GM13977 (cell line): Measurements from ENCODE around the gene LPAR2.

Source experiments
- DNase-seq: peaks from one replicate; pipeline ENCODE4 v3.0.0; 2012; ENCODE audit warnings: low spot score
- in situ Hi-C: fragments of 300-500 bp; cut with MboI; formaldehyde crosslinking; loops from one replicate; pipeline ENCODE4 v1.12.0; 2022; ENCODE audit warnings: low sequenced_read_pairs, low pct_unique_long_range_greater_than_20kb, mixed read lengths, inconsistent platforms; ENCODE audit not compliant: unreplicated experiment
- TF ChIP-seq, protein P1 (sequence below): IDR thresholded peaks from 2 replicates; pipeline ENCODE4 v1.5.1; 2012; ENCODE audit warnings: mild to moderate bottlenecking, control low read depth; ENCODE audit not compliant: insufficient read depth; ENCODE audit errors: extremely low read depth, missing control alignments

LPAR2 gene

DNA sequence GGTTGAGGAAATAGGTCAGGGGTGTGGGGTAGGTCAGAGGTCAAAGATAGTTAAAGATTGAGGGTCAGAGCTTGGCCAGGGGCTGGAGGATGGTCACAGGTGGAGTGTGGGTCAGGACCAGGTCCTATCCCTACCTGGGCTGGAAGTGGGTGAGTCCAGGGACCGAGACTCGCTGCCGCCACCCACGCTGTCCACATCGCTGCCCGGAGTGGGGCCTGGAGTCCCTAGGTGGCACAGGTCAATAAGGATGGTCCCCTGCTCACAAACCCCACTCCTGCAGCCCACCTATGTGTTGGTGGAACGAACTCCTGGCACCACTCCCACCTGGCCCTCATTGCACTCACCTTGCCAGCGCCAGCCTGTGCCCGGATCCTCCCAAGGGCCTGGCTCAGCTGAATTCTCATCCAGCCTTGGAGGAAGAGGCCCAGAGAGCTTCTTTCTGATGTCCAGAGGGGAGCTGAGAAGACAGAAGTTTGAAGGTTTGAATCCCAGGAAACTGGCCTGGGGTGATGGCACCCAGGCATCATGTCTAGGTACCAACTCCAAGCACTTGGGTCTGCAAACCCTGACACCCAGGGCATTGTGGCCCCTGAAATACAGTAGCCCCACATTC, 8.7 kb upstream of the LPAR2 start:
- no peak for DNase-seq
- TF ChIP-seq, protein P1, sequence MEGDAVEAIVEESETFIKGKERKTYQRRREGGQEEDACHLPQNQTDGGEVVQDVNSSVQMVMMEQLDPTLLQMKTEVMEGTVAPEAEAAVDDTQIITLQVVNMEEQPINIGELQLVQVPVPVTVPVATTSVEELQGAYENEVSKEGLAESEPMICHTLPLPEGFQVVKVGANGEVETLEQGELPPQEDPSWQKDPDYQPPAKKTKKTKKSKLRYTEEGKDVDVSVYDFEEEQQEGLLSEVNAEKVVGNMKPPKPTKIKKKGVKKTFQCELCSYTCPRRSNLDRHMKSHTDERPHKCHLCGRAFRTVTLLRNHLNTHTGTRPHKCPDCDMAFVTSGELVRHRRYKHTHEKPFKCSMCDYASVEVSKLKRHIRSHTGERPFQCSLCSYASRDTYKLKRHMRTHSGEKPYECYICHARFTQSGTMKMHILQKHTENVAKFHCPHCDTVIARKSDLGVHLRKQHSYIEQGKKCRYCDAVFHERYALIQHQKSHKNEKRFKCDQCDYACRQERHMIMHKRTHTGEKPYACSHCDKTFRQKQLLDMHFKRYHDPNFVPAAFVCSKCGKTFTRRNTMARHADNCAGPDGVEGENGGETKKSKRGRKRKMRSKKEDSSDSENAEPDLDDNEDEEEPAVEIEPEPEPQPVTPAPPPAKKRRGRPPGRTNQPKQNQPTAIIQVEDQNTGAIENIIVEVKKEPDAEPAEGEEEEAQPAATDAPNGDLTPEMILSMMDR: no peak
- in situ Hi-C loops: no loop called here

DNA sequence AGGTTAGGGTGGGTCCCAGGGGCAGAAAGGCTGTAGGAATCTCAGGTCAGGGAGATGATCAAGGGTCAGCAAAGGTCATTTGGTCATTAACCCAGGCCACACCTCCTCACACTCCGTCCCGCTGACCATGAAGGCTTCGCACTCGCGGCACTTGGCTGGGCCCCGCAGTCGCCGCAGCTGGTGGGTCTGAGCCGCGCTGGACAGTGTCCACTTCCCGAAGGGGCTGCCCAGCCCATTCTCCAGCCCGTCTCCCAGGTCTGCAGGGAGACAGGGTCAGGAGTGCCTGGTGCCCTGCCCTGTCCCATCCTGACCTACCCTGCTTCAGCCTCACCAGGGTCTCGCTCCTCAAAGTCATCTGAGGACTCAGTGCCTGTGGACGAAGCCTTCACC, 7.3 kb upstream of the LPAR2 start:
- DNase-seq: no peak
- in situ Hi-C loops: no loop called here
- TF ChIP-seq, protein P1: no peak

DNA sequence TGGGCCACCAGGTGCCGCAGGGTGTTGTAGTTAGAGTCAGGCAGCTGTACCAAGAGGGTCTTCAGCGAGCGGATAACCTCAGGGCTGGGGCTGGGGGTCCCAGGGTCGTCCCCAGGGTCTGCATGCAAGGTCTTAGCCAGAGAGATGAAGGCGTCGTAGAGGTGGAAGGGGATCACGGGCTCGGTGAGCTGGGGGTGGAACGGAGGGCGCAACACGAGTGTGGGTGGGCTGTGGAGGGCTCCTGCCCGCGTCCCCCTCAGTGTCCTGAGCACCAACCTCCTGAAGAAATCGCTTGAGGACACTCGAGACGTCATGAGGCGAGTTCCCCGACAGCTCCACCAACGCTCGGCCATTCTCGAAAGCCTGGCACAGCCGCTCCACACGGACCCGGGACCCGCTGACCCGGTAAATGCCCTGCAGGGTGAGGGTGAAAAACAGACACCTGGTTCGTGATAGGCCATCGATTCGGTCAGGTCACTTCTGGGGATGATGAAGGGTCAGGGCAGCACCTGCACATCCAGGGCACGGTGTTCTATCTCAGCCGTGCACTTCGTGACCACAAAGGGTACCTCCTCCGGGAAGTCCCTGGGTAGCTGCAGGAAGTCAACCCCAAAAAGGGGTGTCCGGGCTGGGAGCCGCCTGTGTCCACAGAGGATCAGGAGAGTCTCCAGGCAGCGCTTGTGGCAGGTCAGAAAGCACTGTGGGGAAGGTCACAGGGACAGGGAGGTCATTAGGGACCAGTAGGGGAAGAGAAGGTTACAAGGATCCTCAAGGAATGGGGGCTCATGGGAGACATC, 6.7 kb upstream of the LPAR2 start:
- in situ Hi-C loops: no loop called here
- TF ChIP-seq, protein P1: no peak
- no peak for DNase-seq

DNA sequence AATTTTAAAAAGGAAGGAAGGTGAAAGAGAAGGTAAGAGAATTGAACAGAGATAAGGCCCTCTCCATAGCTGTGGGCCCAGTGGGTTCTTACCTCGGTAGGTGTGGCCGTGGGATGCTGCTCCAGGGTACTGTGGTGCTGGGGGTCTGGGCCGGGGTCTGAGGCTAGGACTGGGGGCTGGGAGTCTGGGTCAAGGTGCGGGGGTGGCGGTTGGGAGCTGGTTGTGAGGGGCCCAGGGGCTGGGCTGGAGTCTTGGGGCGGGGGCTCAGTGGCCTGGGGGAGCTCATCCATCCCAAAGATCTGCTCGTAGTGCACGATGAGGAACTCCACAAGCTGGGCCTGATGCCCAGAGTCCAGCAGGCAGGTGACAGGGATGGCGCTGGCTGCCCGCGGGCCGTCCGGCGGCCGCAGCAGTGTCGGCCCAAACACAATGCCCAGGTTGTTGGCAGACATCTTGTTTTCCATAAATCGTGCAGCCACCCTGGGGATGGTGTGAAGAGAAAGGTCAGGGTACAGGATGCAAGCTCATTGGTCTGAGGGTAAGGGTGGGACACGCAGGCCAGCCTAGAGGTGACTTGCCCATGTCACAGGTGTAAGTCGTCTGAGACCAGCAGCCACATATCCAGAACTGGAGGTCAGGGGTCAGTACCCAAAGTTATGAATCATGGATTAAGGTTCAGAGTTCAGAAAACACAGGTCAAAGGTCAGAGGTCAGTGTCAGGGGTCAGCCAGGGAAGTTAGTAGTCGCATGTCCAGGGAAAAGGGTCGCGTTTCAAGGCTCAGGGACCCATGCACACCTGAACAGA, 5.9 kb upstream of the LPAR2 start:
- TF ChIP-seq, protein P1: no peak
- in situ Hi-C loops: no loop called here
- no peak for DNase-seq

DNA sequence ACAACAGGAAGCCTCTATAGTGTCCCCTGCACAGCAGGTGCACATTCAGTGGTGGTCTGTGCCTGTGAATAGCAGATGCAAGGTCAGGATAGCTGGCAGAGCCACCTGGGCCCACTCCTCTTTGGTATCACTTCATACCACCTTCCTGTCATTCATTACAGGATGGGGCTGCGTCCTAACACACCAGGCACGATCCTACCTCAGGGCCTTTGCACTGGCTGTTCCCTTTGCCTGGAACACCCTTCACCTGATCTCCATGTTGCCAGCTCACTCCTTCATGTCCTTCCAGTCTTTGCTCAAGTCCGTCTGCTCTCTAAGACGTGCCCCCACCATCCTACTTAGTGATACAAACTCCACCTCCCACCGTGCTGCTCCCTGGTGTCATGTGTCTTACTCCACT, 4.6 kb upstream of the LPAR2 start:
- DNase-seq: no peak
- in situ Hi-C loops: no loop called here
- TF ChIP-seq, protein P1: no peak

DNA sequence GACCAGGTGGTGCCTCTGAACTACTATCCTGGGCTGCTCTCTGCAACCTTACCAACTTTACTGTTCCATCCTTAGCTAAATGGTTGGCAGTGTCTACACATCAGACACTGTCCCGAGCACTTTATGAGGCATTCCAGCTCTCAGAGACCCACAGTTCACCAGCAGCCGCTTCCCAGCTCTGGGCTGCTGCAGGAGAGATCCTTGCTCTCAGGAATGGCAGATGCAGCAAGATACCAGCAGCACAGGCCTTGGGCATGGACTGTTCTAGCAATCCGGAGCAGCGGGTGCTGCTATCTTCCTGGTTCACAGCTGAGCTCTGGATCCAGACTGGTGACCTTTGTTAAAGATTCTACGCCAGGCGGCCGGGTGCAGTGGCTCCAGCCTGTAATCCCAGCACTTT, 3.3 kb upstream of the LPAR2 start:
- in situ Hi-C loops: no loop called here
- TF ChIP-seq, protein P1: no peak
- no peak for DNase-seq
